HG03342 (cell line): ENCODE measurements around the gene PPP1R18.
"Not testable (repeated sequence)": the region's sequence is repeated elsewhere in the genome, so short reads cannot be mapped to it uniquely, and the experiment has no call there.

Experiments
- ATAC-seq: cut with Tn5 transposase; IDR thresholded peaks from one replicate; pipeline ENCODE4 v1.9.1; 2021; ENCODE audit warnings: mild to moderate bottlenecking, moderate library complexity; ENCODE audit not compliant: unreplicated experiment

PPP1R18 gene

GRCh38 chr6:30719791-30720737 is 33.6 kb upstream of the PPP1R18 start, which contains the start of gene TUBB:
TSS of gene TUBB (plus strand) at chr6:30720352. CDS start at chr6:30720507, 155 bp downstream.
- ATAC-seq = peak; percentile 37

DNA sequence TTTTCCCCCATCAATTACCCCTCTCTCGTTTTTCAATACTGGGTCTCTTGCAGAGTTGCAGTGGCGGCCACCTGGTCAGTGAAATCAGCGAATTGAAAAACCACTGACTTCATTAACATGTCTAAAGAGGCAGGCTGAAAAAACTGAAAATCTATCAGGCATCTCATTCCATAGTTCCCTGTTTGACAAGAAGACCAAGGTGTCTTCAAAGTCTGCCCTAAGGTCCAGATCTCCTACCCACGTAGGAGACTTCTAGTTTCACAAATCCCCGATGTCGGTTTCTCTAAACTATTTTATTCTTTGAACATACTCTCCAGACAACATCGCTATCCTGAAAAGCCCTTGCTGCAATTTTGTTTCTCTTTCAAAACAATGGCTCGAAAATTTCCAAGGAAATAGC is 32.9 kb upstream of the PPP1R18 start:
- ATAC-seq = no peak

GRCh38 chr6:30717845-30718720 is 31.6 kb upstream of the PPP1R18 start:
- not testable (repeated sequence) for ATAC-seq

DNA sequence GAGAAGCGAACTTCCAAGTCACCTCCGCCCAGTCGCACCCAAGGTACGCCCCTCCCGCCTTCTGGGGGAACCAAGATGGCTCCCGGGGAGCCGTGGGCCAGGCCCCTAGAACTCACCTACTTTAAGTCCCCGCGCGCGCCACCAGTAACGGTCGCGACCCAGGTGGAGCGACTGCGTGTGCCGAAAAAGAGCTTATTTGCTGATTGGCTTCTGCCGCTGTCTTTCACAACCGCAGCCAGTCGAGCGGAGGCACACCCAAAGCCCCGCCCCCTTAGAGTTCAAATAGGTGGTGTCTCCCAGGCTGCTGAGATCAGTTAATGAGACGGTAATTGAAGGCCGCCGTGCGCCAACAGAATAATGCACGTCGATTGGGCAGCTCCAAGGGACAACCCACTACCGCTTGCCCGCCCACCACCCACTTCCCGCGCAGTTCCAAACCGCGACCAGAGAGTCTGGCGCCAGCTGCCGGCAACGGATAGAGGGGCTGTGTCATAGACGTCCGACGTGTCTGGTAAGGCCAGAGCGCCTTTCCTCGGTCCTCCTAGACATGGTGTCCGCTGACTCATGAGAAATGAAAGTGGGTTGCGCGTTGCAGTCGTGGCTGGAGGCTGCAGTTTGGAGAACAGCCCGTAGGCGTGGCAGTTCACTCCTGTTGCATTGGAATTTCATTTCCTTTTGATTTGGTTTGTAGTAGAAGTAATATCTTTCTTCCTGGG is 30.8 kb upstream of the PPP1R18 start, which contains the start of gene MDC1:
TSS of gene MDC1 (minus strand) at position 153 of the 716 bp plus-strand sequence. CDS start 2,106 bp downstream, outside the sequence.
- ATAC-seq = peak; percentile 60

- no peak for ATAC-seq
These were observed 30.4 kb upstream of the PPP1R18 start for GRCh38 chr6:30716879-30717128.

DNA sequence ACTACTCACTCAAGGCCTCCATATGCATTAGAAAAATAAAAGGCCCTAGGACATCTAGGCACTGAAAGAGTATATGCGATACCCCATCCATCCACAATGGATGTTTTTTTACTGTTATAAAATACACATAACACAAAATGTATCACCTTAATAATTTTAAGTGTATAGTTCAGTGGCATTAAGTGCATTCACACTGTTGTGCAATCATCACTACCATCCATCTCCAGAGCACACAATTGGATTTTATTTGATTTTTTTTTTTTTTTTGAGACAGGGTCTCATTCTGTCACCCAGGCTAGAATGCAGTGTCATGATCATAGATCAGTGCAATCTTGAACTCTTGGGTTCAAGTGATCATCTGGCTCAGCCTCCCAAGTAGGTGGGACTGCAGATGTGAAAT is 27.8 kb upstream of the PPP1R18 start:
- no peak for ATAC-seq

DNA sequence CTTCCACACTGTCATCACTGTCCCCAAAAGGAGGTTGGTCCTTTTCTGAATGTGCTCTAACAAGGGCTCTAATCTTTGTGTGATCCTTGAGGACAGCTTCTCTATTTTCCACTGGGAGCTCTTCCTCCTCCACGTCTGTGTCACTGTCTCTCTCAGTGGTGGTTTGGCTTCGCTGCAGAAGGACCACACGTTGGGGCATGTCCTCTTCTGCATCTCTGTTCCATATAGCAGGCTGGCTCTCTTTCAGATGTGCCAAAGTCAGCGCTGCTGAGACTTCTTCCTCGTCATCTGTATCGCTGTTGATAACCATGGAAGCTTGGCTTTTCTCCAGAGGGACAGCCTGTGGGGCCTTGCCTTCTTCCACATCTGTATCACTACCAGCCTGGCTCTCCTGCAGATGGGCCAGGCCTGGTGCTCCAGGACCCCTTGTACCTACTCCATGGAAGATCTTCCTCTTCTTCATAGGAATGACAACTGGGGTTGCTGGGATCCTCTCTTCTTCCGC is 26.0 kb upstream of the PPP1R18 start:
- ATAC-seq = no peak

GRCh38 chr6:30711758-30712380 is 25.4 kb upstream of the PPP1R18 start:
- no peak for ATAC-seq

GRCh38 chr6:30709101-30709868 is 22.8 kb upstream of the PPP1R18 start:
- ATAC-seq = no peak

- no peak for ATAC-seq
These were observed 20.9 kb upstream of the PPP1R18 start for GRCh38 chr6:30707281-30707850.

GRCh38 chr6:30705620-30706019 is 19.2 kb upstream of the PPP1R18 start:
- ATAC-seq = no peak

GRCh38 chr6:30703821-30704220 is 17.4 kb upstream of the PPP1R18 start:
- ATAC-seq = no peak

DNA sequence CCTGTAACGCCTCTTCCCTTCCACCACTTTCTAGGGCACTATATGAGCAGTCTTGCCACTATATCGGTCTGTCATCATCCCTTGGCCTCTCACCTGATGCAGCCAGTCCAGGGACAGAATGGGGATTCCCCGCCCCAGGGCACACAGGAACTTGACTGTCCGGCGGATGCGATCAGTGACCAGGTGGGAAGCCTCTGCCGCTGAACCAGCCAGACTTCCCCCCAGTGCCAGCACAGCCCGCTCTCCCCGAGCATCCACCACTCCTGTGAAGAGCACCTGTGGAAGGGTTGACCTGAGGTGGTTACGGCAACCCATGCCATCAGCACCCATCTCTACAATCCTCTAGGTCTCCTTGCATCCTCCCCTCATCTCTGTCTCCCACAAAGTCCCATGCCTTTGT is 16.6 kb upstream of the PPP1R18 start:
- no peak for ATAC-seq

DNA sequence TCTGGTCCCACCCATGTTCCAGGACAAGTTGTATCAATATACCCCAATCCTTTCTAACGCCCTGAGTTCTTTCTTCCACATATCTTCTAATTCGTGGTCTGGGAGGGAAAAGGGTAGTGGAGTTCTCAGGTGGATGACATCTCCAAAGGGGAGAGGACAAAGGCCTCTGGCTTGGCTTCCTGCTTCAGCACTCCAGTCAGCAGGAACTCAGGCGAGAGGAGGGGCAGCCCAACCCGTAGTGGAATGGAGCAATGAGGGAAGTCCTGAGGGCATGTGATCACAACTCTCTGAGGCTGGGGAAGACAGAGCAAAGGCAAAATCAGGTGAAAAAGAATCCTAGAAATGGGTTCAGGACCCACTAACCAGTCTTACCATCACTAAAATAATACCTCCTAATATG is 13.9 kb upstream of the PPP1R18 start:
- ATAC-seq = no peak

- no peak for ATAC-seq
These were observed 10.0 kb upstream of the PPP1R18 start for GRCh38 chr6:30696432-30696831.

GRCh38 chr6:30691208-30691847 is 4.9 kb upstream of the PPP1R18 start:
- no peak for ATAC-seq

- ATAC-seq = no peak
These were observed 4.2 kb upstream of the PPP1R18 start, which contains the start of gene NRM for GRCh38 chr6:30690403-30691207. TSS of gene NRM (minus strand) at chr6:30690984. CDS start at chr6:30690974, 10 bp downstream.

- ATAC-seq = no peak
These were observed 3.5 kb upstream of the PPP1R18 start for GRCh38 chr6:30689985-30690384.
